Measurements from ENCODE around the gene TNFRSF17.
"Not testable (repeated sequence)": the region's sequence is repeated elsewhere in the genome, so short reads cannot be mapped to it uniquely, and the experiment has no call there.

TNFRSF17 gene

DNA sequence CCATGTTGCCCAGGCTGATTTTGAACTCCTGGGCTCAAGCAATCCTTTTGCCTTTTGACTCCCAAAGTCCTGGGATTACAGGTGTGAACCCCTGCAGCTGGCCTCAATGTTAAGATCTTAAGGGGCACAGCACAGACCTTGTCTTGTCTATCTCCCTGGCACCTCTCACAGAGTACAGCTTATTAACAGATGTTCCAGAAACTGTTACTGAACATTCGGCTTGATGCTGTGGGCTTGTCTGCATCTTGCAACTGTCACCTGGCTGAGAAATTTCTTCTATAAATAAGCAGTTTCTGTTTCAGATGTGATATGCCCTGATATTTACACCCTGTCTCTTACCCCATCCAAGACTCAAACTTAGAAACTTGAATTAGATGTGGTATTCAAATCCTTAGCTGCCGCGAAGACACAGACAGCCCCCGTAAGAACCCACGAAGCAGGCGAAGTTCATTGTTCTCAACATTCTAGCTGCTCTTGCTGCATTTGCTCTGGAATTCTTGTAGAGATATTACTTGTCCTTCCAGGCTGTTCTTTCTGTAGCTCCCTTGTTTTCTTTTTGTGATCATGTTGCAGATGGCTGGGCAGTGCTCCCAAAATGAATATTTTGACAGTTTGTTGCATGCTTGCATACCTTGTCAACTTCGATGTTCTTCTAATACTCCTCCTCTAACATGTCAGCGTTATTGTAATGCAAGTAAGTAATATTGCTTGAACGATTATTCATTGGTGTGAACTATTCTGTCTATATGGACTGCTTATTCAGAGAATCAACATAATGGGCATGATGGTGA, at the start of gene TNFRSF17:
Gene TNFRSF17, plus strand, starts transcription at position 450 of the 791 bp plus-strand sequence. Its CDS starts 115 bp downstream, at position 565.
- DNase-seq = peak; percentile 22

DNA sequence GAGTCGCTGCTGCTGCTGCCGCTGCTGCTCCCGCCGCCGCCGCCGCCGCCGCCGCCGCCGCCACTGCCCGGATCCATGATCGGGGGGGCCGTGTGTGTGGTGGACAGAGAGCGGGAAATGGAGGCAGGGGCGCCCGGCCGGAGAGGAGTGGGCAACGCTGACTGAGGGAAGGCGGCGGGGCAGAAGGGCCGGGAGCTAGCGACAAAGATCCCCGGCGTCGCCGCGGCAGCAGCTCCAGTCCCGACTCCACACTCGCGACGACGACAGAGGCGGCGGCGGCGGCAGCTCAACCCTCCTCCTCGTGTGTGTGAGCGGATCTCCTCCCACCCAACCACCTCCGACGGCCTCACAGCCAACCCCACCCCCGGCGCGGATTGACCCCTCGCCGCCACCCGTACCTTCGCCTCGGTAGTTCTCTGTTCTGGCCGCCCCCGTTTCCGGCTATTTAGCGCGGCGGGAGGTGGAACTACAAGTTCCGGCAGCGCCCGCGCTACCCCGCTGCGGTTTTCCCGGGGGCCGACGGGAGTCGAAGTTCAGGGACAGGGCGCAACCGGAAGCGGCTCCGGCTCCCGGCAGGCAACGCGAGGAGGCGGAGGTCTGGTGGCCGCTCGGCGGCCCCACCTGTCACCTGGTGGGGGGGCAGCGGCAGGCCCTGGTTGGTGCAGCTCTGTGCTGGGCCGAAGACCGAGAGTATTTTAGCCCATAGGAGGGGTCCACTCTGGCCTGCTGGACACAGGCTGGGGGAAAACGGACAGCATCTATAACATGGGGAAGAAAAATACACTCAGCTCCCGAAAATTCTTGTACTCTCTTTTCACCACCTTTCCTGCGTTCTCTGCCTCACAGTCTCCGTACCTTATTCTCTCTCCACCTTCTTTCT, 49.1 kb upstream of the TNFRSF17 start, which contains the start of gene GSPT1:
Gene GSPT1, minus strand, starts transcription at position 313 of the 880 bp plus-strand sequence. Its CDS starts 236 bp downstream, at position 77.
- peak; percentile 98 for DNase-seq

DNA sequence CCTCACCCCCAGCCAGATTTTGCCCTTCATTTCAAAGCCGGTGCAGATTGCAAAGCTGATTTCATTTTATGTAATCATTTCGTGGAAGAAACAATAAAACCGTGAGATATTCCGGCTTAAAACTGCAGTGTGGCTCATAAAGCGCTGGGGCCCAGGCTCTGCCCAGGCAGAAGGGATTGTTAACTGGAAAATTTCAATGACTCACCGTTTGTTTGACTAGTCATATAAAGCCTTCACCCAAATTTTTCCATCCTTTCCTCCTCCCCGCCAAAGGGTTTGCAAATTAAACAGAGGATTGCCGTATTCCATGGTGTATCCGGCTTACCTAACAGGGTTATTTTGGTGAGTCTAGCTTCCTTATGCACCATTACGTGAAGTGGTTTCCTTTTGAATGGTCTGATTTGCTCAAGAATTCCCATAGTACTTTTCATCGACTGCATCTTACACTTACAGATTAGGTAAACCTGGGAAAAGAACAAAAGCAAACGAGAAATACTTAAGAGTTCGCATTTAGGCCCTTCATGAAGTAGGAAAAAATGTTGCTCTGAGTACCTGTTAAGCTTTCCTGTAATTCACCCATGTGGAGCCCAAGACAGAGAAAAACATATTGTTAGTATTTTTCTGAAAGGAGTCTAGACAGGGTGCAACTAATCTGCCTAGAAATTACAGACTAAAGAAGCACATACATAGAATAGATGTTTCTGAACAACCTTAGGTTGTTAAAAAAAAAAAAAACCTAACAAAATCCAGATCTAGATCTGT, 48.3 kb upstream of the TNFRSF17 start:
- DNase-seq = no peak

DNA sequence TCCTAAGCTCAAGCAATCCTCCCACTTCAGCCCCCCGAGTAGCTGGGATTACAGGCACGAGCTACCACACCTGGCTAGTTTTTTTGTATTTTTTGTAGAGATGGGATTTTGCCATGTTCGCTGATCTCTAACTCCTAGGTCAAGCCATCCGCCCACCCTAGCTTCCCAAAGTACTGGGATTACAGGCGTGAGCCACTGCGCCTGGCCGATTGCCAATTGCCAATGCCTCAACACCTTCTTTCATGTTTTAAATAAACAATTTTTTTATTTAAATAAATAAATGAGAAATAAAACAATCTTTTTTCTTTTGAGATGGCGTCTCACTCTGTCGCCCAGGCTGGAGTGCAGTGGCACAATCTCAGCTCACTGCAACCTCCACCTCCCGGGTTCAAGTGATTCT, 41.0 kb upstream of the TNFRSF17 start:
- DNase-seq = not testable (repeated sequence)

DNA sequence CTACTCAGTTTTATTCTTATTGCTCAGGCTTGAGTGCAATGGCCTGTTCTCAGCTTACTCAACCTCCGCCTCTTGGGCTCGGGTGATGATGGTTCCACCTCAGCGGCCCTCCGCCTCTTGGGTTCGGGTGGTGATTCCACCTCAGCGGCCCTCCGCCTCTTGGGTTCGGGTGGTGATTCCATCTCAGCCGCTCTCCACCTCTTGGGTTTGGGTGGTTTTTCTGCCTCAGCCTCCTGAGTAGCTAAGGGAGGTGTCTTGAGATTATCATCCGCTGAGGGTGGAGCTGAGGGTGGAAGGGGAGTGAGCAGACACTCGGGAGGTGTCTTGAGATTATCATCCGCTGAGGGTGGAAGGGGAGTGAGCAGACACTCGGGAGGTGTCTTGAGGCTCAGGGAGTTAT, 37.7 kb upstream of the TNFRSF17 start:
- DNase-seq = not testable (repeated sequence)

DNA sequence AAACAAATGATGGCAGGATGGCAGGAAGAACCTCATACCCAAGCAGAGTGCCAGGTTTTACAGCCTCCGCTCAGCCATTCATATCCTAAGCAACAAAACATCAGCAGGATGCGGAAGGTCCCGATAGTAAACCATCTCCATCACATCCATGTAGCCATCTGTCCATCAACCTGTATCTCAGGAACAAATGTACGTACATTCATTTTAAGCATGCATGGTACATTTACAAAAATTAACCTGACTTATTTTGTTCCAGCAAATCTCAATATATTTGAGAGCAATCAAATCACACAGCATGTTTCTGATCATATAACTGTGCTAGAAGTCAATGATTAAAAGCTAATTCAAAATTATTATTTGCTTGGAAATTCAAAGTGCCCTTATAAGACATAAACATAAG, 23.1 kb upstream of the TNFRSF17 start, which contains the start of gene NPIPB2:
Gene NPIPB2, minus strand, starts transcription at position 101 of the 400 bp plus-strand sequence. Its CDS starts 0 bp downstream, at position 101.
- not testable (repeated sequence) for DNase-seq

DNA sequence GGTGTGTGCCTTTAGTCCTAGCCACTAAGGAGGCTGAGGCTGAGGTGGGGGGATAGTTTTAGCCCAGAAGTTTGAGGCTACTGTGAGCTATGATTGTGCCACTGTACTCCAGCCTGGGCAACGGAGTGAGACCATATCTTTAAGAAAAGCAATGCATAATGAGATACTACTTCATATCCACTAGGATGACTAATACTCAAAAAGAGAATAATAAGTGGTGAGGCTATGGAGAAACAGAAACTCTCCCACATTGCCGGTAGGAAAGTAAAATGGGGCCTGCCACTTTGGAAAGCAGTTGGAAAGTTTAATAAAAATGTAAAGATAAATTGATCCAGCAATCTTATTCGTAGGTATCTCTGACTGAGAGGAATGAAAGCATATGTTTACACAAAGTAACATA, 18.6 kb upstream of the TNFRSF17 start:
- DNase-seq = no peak

DNA sequence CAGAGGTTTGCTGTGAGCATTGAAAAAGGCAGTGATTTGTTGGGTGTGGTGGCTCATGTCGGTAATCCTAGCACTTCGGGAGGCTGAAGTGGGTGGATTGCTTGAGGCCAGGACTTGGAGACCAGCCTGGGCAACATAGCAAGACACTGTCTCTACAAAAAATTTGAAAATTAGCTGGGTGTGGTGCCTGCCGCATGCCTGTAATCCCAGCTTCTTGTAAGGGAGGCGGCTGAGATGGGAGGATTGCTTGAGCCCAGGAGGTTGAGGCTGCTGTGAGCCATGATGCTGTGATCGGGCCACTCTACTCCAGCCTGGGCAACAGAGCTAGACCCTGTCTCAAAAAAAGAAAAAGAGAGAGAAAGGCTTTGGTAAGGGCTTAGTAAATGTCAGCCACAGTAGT, 16.2 kb upstream of the TNFRSF17 start:
- no peak for DNase-seq

DNA sequence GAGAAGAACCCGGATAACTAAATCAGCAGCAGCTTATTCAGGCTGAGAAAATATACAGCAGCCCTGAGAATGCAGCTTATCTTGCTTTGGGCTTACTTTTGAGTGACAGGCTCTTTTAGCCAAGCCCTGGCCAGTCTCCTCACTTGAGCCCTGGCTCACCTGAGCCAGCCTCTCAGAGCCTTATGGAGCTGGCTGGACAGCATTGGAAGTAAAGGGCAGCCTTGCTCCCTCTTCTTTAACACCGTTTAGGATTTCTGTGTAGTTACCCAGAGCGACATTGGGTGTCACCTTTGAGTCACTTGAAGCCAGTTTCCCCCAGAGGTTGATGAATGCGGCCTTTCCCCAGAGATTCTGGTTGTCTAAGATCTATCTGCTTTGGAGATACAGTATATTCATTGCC, 15.5 kb upstream of the TNFRSF17 start:
- peak; percentile 70 for DNase-seq

DNA sequence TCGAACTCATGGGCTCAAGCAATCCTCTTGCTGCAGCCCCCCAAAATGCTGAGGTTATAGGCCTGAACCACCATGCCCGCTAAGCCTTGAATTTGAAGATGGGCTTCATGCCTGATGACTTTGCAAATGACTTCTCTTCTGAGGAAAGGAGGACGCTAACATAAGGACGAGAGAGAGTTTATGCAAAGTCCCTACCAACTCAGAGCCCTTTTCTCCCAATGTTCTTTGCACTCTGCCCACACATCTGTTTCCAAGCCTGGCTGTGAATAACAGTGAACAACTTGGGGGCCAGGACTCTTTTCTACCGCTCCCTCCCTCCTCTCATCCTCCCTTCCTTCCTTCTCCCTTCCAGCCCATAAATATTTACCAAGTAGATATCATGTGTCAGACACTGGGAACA, 14.6 kb upstream of the TNFRSF17 start:
- DNase-seq = no peak

DNA sequence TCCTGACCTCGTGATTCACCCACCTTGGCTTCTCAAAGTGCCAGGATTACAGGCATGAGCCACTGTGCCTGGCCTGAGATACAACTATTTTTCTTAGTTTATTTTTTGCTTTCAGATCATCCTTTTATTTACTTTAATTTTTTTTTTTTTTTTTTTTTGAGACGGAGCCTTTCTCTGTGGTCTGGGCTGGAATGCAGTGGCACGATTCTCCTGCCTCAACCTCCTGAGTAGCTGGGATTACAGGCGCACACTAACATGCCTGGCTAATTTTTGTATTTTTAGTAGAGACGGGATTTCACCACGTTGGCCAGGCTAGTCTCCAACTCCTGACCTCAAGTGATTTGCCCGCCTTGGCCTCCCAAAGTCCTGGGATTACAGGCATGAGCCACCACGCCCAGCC, 11.4 kb upstream of the TNFRSF17 start:
- not testable (repeated sequence) for DNase-seq

DNA sequence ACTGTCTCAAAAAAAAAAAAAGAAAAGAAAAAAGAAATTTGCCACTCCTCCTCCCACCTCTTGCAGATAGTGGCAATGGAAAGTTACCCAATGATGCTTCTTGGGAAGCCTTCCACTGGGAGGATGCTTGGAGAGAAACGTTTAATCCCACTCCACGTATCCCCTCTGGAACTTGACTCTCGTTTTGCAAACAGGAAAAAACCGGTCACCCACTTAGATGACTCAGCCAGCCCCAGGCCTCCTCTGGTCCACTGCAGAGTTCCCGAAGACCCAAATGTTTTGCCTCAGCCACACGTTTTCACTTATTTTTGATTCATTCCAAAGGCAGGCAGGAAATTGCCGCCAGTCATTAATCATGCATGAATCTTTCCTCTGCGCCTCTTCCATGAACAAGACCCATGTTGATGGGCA, 9.3 kb upstream of the TNFRSF17 start:
- DNase-seq = no peak

DNA sequence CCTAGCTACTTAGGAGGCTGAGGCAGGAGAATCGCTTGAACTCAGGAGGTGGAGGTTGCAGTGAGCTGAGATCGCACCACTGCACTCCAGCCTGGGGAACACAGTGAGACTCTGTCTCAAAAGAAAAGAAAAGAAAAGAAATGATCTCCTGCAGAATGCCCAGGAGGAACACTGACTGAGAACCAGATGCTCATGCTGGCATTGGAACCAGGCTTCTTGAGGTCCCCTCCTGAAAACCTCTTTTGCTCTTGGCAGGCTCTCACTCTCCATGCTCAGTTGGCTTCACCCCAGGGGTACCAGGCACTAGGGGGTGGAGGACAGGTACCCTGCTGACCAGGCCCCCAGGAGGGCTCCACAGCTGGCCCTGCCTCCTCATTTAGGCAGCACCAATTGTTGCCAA, 8.5 kb upstream of the TNFRSF17 start:
- DNase-seq = no peak

DNA sequence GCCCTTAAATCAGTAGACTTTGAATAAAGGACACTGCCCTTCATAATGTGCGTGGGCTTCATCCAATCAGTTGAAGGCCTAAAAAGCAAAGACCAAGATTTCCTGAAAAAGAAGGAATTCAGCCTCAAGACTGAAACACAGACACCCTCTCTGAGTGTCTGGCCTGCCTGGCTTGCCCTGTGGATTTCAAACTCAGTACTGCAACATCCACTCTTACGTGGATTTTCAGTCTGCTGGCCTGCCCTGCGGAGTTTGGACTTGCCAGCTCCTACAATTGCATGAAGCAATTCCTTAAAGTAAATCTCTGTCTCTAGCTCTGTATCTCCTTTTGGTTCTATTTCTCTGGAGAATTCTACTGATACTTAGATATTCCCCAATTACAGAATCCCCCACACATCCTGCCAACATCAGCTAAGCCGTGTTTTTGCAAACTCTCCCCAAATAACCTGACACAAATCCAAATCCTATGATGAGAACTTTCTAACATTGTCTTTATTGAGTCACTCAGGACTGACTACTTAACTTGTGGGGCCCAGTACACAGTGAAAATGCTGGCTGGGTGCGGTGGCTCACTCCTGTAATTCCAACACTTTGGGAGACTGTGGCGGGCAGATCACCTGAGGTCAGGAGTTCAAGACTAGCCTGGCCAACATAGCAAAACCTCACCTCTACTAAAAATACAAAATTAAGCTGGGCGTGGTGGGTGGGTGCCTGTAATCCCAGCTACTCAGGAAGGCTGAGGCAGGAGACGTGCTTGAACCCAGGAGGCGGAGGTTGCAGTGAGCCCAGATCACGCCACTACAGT, 7.2 kb upstream of the TNFRSF17 start:
- no peak for DNase-seq

DNA sequence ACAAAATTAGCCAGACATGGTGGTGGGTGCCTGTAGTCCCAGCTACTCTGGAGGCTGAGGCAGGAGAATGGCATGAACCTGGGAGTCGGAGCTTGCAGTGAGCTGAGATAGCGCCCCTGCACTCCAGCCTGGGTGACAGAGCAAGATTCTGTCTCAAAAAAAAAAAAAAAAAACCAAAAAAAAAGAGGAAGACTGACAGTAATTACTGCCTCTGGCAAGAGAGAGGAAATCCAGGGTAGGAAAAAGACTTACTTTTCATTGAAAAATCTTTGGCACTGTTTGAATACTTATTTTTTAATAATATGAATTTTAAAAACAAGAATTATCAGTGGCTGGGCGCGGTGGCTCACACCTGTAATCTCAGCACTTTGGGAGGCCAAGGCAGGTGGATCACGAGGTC, 2.6 kb upstream of the TNFRSF17 start:
- DNase-seq = not testable (repeated sequence)

DNA sequence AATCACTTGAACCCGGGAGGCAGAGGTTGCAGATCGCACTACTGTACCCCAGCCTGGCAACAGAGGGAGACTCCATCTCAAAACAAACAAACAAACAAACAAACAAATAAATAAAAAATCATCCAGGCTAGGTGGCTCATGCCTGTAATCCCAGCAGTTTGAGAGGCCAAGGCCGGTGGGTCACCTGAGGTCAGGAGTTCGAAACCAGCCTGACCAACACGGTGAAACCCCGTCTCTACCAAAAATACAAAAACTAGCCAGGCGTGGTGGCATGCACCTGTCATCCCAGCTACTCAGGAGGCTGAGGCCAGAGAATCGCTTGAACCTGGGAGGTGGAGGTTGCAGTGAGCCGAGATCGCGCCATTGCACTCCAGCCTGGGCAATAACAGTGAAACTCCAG, 2.0 kb upstream of the TNFRSF17 start:
- DNase-seq = not testable (repeated sequence)

DNA sequence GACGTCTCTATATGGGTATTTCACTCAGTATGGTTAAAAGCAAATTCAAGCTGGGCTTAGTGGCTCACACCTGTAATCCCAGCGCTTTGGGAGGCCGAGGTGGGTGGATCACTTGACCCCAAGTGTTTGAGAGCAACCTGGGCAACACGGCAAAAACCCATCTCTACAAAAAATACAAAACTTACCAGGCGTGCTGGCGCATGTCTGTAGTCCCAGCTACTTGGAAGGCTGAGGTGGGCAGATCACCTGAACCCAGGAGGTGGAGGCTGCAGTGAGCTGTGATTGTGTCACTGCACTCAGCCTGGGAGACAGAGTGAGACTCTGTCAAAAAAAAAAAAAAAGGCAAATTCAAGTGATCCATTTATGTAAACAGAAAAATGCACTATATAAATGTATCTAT, 1.3 kb upstream of the TNFRSF17 start:
- DNase-seq = no peak

DNA sequence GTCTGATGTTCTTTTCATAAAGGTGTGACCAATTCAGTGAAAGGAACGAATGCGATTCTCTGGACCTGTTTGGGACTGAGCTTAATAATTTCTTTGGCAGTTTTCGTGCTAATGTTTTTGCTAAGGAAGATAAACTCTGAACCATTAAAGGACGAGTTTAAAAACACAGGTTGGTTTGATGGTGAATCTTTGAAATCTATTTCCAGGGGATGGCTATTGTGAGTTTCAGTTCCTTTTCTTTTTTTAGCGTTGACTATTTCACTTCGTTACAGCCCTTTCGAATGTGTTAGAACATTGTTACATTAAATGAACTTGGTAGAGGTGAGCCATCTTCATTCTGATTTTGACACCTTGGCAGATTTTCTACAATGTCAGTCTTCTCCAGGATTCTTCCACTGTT, 1.2 kb downstream of the TNFRSF17 start:
- DNase-seq = no peak

DNA sequence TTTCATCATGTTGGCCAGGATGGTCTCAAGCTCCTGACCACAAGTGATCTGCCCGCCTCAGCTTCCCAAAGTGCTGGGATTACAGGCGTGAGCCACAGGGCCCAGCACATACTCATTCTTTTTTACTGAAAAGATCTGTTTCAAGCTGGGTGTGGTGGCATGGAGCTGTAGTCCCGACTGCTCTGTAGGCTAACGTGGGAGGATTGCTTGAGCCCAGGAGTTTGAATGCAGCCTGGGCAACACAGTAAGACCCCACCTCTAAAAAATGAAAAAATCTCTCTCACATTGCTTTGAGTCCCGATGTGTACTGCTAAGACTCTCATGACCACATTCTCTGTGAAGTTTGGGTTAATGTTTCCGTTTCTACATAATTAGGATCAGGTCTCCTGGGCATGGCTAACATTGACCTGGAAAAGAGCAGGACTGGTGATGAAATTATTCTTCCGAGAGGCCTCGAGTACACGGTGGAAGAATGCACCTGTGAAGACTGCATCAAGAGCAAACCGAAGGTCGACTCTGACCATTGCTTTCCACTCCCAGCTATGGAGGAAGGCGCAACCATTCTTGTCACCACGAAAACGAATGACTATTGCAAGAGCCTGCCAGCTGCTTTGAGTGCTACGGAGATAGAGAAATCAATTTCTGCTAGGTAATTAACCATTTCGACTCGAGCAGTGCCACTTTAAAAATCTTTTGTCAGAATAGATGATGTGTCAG, 2.3 kb downstream of the TNFRSF17 start:
- DNase-seq = no peak

DNA sequence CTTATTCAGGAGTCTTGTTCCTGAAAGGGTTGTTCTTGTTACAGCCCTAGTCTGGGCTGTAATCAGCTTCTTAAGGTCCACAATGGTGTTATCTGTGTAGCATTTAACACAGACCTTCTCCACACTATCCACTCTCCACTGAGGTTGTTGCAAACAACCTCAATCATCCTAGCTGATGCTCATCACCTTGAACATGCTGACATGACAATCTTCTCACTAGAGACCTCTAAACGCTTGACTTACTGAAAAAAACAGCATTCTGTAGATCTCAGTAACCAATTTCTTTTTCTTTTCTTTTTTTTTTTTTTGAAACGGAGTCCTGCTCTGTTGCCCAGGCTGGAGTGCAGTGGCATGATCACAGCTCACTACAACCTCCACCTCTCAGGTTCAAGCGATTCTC, 3.6 kb downstream of the TNFRSF17 start:
- DNase-seq = no peak

DNA sequence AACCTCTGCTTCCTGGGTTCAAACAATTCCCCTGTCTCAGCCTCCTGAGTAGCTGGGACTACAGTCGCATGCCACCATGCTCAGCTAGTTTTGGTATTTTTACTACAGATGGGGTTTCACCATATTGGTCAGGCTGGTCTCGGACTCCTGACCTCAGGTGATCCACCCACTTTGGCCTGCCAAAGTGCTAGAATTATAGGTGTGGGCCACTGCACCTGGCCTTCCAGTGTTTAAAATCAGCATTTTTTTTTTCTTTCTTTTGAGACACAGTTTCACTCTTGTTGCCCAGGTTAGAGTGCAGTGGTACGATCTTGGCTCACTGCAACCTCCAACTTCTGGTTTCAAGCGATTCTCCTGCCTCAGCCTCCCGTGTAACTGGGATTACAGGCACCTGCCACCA, 5.3 kb downstream of the TNFRSF17 start:
- not testable (repeated sequence) for DNase-seq
